Activated CD4-positive, alpha-beta T cell treated with anti-CD3 and anti-CD28 coated beads for 1 hour (primary cell): Measurements from ENCODE around the gene SLC17A6.

ENCODE experiments used
- DNase-seq: peaks from one replicate; pipeline ENCODE4 v3.0.0-alpha.2; 2020

The SLC17A6 gene

GRCh38 chr11:22390283-22390655 lies 52.1 kb downstream of the SLC17A6 start:
- no peak for DNase-seq

- no peak for DNase-seq
Measured at GRCh38 chr11:22392561-22392960, 54.4 kb downstream of the SLC17A6 start.

GRCh38 chr11:22405377-22405776 lies 67.2 kb downstream of the SLC17A6 start:
- DNase-seq, result no peak

- no peak for DNase-seq
Measured at GRCh38 chr11:22407267-22407666, 69.1 kb downstream of the SLC17A6 start.

- DNase-seq, result no peak
Measured at GRCh38 chr11:22407921-22408320, 69.7 kb downstream of the SLC17A6 start.

GRCh38 chr11:22415476-22415875 lies 77.3 kb downstream of the SLC17A6 start:
- no peak for DNase-seq

GRCh38 chr11:22416462-22416861 lies 78.3 kb downstream of the SLC17A6 start:
- no peak for DNase-seq

GRCh38 chr11:22426915-22427314 lies 88.7 kb downstream of the SLC17A6 start:
- no peak for DNase-seq
